ENCODE data around the gene ZNF578. TPM values are rescaled to one million over a fixed set of nuclear protein-coding genes. Genes with fewer than 3 reads are reported as not detected.

The ZNF578 gene
- total and polyA plus RNA-seq, 10 of the 15 experiments (the other 5 are each of a cell fraction or from before 2014, with no cell fraction given): 0.10 to 0.43 (median 0.16) TPM; not detected in 4

DNA sequence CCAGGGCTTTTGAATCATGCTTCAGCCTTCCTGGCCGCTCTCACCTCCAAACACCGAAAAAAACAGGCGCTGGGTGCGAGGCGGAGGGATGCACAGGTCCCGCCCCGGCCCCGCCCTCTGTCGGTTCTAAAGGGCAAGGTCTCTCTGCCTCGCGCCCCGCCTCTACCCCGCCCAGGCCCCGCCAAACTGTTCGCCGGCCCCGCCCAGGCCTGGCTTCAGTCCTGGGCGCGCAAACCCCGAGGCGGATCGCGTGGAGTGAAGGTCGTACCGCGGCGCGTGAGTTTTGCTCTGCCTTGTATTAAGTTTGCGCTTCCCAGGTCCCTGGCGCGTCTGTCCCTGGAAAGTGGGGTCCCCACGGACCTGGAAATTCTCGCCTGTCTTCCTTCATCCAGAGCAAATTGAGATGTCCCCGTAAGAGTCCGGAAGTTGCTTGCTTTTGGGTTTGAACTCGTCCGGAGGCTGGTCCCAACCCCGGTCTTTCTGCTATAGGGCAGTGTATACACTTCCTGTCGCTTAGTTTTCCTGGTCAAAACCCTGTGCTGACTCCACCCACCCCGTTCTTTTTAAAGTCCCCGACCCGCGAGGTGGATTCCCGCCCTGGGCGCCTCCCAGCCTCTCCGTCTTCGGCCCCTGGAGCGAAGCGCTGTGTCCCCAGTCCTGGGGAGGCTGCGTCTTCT, 82.6 kb downstream of the ZNF578 start (continued):
- TF ChIP-seq, protein P1, sequence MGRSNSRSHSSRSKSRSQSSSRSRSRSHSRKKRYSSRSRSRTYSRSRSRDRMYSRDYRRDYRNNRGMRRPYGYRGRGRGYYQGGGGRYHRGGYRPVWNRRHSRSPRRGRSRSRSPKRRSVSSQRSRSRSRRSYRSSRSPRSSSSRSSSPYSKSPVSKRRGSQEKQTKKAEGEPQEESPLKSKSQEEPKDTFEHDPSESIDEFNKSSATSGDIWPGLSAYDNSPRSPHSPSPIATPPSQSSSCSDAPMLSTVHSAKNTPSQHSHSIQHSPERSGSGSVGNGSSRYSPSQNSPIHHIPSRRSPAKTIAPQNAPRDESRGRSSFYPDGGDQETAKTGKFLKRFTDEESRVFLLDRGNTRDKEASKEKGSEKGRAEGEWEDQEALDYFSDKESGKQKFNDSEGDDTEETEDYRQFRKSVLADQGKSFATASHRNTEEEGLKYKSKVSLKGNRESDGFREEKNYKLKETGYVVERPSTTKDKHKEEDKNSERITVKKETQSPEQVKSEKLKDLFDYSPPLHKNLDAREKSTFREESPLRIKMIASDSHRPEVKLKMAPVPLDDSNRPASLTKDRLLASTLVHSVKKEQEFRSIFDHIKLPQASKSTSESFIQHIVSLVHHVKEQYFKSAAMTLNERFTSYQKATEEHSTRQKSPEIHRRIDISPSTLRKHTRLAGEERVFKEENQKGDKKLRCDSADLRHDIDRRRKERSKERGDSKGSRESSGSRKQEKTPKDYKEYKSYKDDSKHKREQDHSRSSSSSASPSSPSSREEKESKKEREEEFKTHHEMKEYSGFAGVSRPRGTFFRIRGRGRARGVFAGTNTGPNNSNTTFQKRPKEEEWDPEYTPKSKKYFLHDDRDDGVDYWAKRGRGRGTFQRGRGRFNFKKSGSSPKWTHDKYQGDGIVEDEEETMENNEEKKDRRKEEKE (IDR thresholded peaks at IDR 0.05): no peak
- TF ChIP-seq IKZF2 (IDR thresholded peaks at IDR 0.05) (peak in 1 of 2 experiments; percentile 17; a peak in 1 of 4 replicates), ZNF384 (IDR thresholded peaks at IDR 0.05; ENCODE audit: borderline replicate concordance, low read depth, low read length) (no peak), HDAC6 (IDR thresholded peaks at IDR 0.05; ENCODE audit: unreplicated experiment) (no peak), CBX3 (IDR thresholded peaks at IDR 0.05; ENCODE audit: borderline replicate concordance, low read depth) (no peak), GATAD2B (conservative IDR thresholded peaks at IDR 0.05; ENCODE audit: low read depth) (peak; percentile 82), STAT3 (IDR thresholded peaks at IDR 0.05; ENCODE audit: low read depth, low read length) (no peak), CREB1 (IDR thresholded peaks at IDR 0.05; ENCODE audit: low read depth) (no peak; the same call in 1 of the 2 replicates), PAX8 (IDR thresholded peaks at IDR 0.05) (no peak), NR2C1 (IDR thresholded peaks at IDR 0.05) (peak; percentile 43; the same call in 1 of the 2 replicates), RAD51 (IDR thresholded peaks at IDR 0.05) (no peak), ZNF217 (IDR thresholded peaks at IDR 0.05) (no peak), KDM1A (IDR thresholded peaks at IDR 0.05; ENCODE audit: borderline replicate concordance) (no peak), RELA (IDR thresholded peaks at IDR 0.05; ENCODE audit: borderline replicate concordance, partially characterized antibody) (no peak), HCFC1 (IDR thresholded peaks at IDR 0.05; ENCODE audit: low read length) (0 out of 2 replicates have a peak, but pooled peaks have one; percentile 11), WRNIP1 (IDR thresholded peaks at IDR 0.05; ENCODE audit: borderline replicate concordance, low read depth, low read length) (no peak), SMARCA5 (IDR thresholded peaks at IDR 0.05) (no peak), JUNB (IDR thresholded peaks at IDR 0.05) (peak; percentile 9; the same call in 1 of the 2 replicates), MTA3 (IDR thresholded peaks at IDR 0.05; ENCODE audit: borderline replicate concordance, low read length) (no peak), YBX1 (IDR thresholded peaks at IDR 0.05) (no peak)
- TF ChIP-seq, protein P2, sequence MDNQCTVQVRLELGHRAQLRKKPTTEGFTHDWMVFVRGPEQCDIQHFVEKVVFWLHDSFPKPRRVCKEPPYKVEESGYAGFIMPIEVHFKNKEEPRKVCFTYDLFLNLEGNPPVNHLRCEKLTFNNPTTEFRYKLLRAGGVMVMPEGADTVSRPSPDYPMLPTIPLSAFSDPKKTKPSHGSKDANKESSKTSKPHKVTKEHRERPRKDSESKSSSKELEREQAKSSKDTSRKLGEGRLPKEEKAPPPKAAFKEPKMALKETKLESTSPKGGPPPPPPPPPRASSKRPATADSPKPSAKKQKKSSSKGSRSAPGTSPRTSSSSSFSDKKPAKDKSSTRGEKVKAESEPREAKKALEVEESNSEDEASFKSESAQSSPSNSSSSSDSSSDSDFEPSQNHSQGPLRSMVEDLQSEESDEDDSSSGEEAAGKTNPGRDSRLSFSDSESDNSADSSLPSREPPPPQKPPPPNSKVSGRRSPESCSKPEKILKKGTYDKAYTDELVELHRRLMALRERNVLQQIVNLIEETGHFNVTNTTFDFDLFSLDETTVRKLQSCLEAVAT (IDR thresholded peaks at IDR 0.05): no peak
- TF ChIP-seq, protein P3, sequence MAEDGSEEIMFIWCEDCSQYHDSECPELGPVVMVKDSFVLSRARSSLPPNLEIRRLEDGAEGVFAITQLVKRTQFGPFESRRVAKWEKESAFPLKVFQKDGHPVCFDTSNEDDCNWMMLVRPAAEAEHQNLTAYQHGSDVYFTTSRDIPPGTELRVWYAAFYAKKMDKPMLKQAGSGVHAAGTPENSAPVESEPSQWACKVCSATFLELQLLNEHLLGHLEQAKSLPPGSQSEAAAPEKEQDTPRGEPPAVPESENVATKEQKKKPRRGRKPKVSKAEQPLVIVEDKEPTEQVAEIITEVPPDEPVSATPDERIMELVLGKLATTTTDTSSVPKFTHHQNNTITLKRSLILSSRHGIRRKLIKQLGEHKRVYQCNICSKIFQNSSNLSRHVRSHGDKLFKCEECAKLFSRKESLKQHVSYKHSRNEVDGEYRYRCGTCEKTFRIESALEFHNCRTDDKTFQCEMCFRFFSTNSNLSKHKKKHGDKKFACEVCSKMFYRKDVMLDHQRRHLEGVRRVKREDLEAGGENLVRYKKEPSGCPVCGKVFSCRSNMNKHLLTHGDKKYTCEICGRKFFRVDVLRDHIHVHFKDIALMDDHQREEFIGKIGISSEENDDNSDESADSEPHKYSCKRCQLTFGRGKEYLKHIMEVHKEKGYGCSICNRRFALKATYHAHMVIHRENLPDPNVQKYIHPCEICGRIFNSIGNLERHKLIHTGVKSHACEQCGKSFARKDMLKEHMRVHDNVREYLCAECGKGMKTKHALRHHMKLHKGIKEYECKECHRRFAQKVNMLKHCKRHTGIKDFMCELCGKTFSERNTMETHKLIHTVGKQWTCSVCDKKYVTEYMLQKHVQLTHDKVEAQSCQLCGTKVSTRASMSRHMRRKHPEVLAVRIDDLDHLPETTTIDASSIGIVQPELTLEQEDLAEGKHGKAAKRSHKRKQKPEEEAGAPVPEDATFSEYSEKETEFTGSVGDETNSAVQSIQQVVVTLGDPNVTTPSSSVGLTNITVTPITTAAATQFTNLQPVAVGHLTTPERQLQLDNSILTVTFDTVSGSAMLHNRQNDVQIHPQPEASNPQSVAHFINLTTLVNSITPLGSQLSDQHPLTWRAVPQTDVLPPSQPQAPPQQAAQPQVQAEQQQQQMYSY (CRISPR knock-in tag; IDR thresholded peaks at IDR 0.05): no peak
- TF ChIP-seq, protein P4, sequence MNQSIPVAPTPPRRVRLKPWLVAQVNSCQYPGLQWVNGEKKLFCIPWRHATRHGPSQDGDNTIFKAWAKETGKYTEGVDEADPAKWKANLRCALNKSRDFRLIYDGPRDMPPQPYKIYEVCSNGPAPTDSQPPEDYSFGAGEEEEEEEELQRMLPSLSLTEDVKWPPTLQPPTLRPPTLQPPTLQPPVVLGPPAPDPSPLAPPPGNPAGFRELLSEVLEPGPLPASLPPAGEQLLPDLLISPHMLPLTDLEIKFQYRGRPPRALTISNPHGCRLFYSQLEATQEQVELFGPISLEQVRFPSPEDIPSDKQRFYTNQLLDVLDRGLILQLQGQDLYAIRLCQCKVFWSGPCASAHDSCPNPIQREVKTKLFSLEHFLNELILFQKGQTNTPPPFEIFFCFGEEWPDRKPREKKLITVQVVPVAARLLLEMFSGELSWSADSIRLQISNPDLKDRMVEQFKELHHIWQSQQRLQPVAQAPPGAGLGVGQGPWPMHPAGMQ (IDR thresholded peaks at IDR 0.05; ENCODE audit: borderline replicate concordance): no peak
